HepG2 (cell line): ENCODE data around the gene MBD5. TPM values are rescaled to one million over a fixed set of nuclear protein-coding genes. Genes with fewer than 3 reads are reported as not detected.

Experiments used
- ATAC-seq: fragments of 200-7000 bp; cut with Tn5 transposase; 3 replicates; pipeline ENCODE4 v1.9.1; 2020; ENCODE audit warnings: mild to moderate bottlenecking, moderate library complexity
- BruUV-seq: library from RNA; stranded (reverse); fragments of 400-500 nt; replicated peaks from 2 replicates; lab custom pipeline; 2021; lab: Mats Ljungman, UMichigan
- CTCF ChIA-PET: fragments of 300-600 bp; formaldehyde crosslinking; extraction: SDS; loops from one replicate; lab custom pipeline; 2021; ENCODE audit warnings: low total read pairs, inconsistent platforms, low intra/inter-chr PET ratio; lab: Yijun Ruan, JAX
- POLR2A ChIA-PET: fragments of 350-600 bp; sonication (Branson Sonifier 250); formaldehyde crosslinking; loops from one replicate; lab custom pipeline; 2020; ENCODE audit warnings: antibody characterized with exemption, inconsistent platforms; lab: Yijun Ruan, JAX
- DNase-seq: peaks from one replicate; pipeline ENCODE4 v3.0.0-alpha.2; 2015; ENCODE audit warnings: low spot score
- FAIRE-seq: peaks from 3 replicates; lab custom pipeline; 2011; peaks lifted over from hg19 to GRCh38; lab: Jason Lieb, UNC
- H2AFZ ChIP-seq: one replicate; pipeline ENCODE4 v1.6.1; 2011; ENCODE audit warnings: low read length, inconsistent platforms
- H3K27ac ChIP-seq: fragments of 300-600 bp; 3 replicates; pipeline ENCODE4 v1.8.0; 2011; ENCODE audit warnings: mixed run types, mild to moderate bottlenecking, mixed read lengths, low read length, inconsistent platforms; ENCODE audit not compliant: insufficient read depth; ENCODE audit errors: extremely low read length
- H3K27me3 ChIP-seq, 2 experiments: fragments of 200-600 bp in 1 of 2; 2 replicates in 1 of 2; 3 replicates in 1 of 2; pipeline versions ENCODE4 v1.6.0 to v1.8.0; 2011; ENCODE audit warnings: low read length in 2 of 2, mild to moderate bottlenecking in 2 of 2, moderate library complexity in 2 of 2, inconsistent platforms in 1 of 2; ENCODE audit not compliant: insufficient read depth in 2 of 2, control insufficient read depth in 1 of 2
- H3K36me3 ChIP-seq, 2 experiments: fragments of 200-600 bp in 1 of 2; replicated peaks in 1 of 2; 2 replicates in 1 of 2; 3 replicates in 1 of 2; pipeline versions ENCODE4 v1.5.1 to v1.8.0; 2011; ENCODE audit warnings: low read length in 2 of 2, inconsistent platforms in 1 of 2; ENCODE audit not compliant: insufficient read depth in 2 of 2, control insufficient read depth in 1 of 2
- H3K4me1 ChIP-seq: 2 replicates; pipeline ENCODE4 v1.5.1; 2012; ENCODE audit warnings: low read length, inconsistent platforms; ENCODE audit not compliant: insufficient read depth
- H3K4me2 ChIP-seq: 2 replicates; pipeline ENCODE4 v1.6.0; 2011; ENCODE audit warnings: low read depth, low read length, inconsistent platforms
- H3K4me3 ChIP-seq, 3 experiments: fragments of 200-600 bp in 1 of 3; sonication (generic), shearing (Covaris generic) in 1 of 3; replicated peaks in 1 of 3; 2 replicates each; pipeline ENCODE4 v1.5.1; 2011 to 2016; ENCODE audit warnings: low read length in 3 of 3, inconsistent platforms in 2 of 3, low read depth in 2 of 3, mild to moderate bottlenecking in 2 of 3, control low read depth in 1 of 3, mixed read lengths in 1 of 3; ENCODE audit not compliant: insufficient read depth in 1 of 3
- H3K79me2 ChIP-seq: one replicate; pipeline ENCODE4 v1.6.1; 2011; ENCODE audit warnings: low read length, inconsistent platforms; ENCODE audit not compliant: insufficient read depth
- H3K9ac ChIP-seq: 2 replicates; pipeline ENCODE4 v1.6.0; 2011; ENCODE audit warnings: mild to moderate bottlenecking, low read depth, low read length, inconsistent platforms; ENCODE audit not compliant: insufficient read depth
- H3K9me3 ChIP-seq: 2 replicates; pipeline ENCODE4 v1.5.1; 2012; ENCODE audit warnings: mild to moderate bottlenecking, low read length
- H4K20me1 ChIP-seq: 2 replicates; pipeline ENCODE4 v1.6.0; 2011; ENCODE audit warnings: inconsistent platforms, mild to moderate bottlenecking, low read length, moderate library complexity; ENCODE audit not compliant: insufficient read depth
- ATF6 ChIP-seq: sonication (generic); formaldehyde crosslinking; conservative IDR thresholded peaks from 2 replicates; pipeline ENCODE4 v1.4.0; 2020; ENCODE audit warnings: missing genetic modification reagents
- BCL6 ChIP-seq: IDR thresholded peaks from 2 replicates; pipeline ENCODE4 v1.6.1; 2016; ENCODE audit warnings: missing genetic modification reagents, missing compliant biosample characterization
- CREB1 ChIP-seq, 2 experiments: fragments of 450-650 bp in 1 of 2; IDR thresholded peaks; 2 replicates each; pipeline ENCODE4 v1.6.1; 2016 to 2017; ENCODE audit warnings: control low read depth in 1 of 2, mild to moderate bottlenecking in 1 of 2, missing compliant biosample characterization in 1 of 2, missing genetic modification characterization in 1 of 2
- E2F2 ChIP-seq: sonication (generic); formaldehyde crosslinking; IDR thresholded peaks from 2 replicates; pipeline ENCODE4 v1.4.0; 2020; ENCODE audit warnings: missing genetic modification reagents, borderline replicate concordance
- FOXK2 ChIP-seq: fragments of 450-650 bp; IDR thresholded peaks from 2 replicates; pipeline ENCODE4 v1.6.1; 2016
- GTF3A ChIP-seq: sonication (generic); formaldehyde crosslinking; conservative IDR thresholded peaks from 2 replicates; pipeline ENCODE4 v1.4.0; 2020; ENCODE audit warnings: mild to moderate bottlenecking, missing genetic modification reagents
- HNF1B ChIP-seq: sonication (generic); formaldehyde crosslinking; IDR thresholded peaks from 2 replicates; pipeline ENCODE4 v1.5.1; 2020; ENCODE audit warnings: mild to moderate bottlenecking, moderate library complexity, missing genetic modification reagents
- HNF4G ChIP-seq, 2 experiments: sonication (generic) in 1 of 2; formaldehyde crosslinking in 1 of 2; IDR thresholded peaks; 2 replicates each; pipeline versions ENCODE4 v1.4.0 to v1.6.1; 2011 to 2020; ENCODE audit warnings: borderline replicate concordance in 2 of 2, low read depth in 2 of 2, mild to moderate bottlenecking in 2 of 2, low read length in 1 of 2, missing genetic modification reagents in 1 of 2, moderate library complexity in 1 of 2
- HOXD1 ChIP-seq: sonication (generic); formaldehyde crosslinking; IDR thresholded peaks from 2 replicates; pipeline ENCODE4 v1.5.0; 2020; ENCODE audit warnings: missing genetic modification reagents
- KLF15 ChIP-seq: sonication (generic); formaldehyde crosslinking; IDR thresholded peaks from 2 replicates; pipeline ENCODE4 v1.8.1; 2023; ENCODE audit warnings: borderline replicate concordance, mild to moderate bottlenecking, inconsistent platforms, missing genetic modification reagents, mixed read lengths
- MAFF ChIP-seq: IDR thresholded peaks from 2 replicates; pipeline ENCODE4 v1.6.1; 2011; ENCODE audit warnings: low read depth, low read length, improper control_type of control experiment
- MAFK ChIP-seq, 2 experiments: IDR thresholded peaks in 1 of 2; conservative IDR thresholded peaks in 1 of 2; 2 replicates each; pipeline ENCODE4 v1.6.1; 2011; ENCODE audit warnings: improper control_type of control experiment in 2 of 2, low read length in 2 of 2
- ZFYVE20 ChIP-seq: sonication (generic); formaldehyde crosslinking; IDR thresholded peaks from 2 replicates; pipeline ENCODE4 v1.8.0; 2023; ENCODE audit warnings: low read depth, mild to moderate bottlenecking, moderate library complexity, missing genetic modification reagents, borderline replicate concordance
- ZNF552 ChIP-seq: sonication (generic); formaldehyde crosslinking; IDR thresholded peaks from 2 replicates; pipeline ENCODE4 v1.9.0; 2022; ENCODE audit warnings: missing genetic modification reagents, mild to moderate bottlenecking, borderline replicate concordance
- WGBS: methylation state at CpG from one replicate; pipeline ENCODE4 v1.1.6; 2017; ENCODE audit warnings: low lambda C conversion rate; 5-methylcytosine and 5-hydroxymethylcytosine counted together
- in situ Hi-C: cut with HindIII; loops from 2 replicates; pipeline ENCODE4 v1.10.0; 2017; ENCODE audit warnings: low pct_unique_long_range_greater_than_20kb; ENCODE audit not compliant: extremely low pct_ligation_motif_present
- intact Hi-C: fragments of 100-400 bp; cut with micrococcal nuclease; formaldehyde crosslinking; loops from one replicate; pipeline ENCODE4 v1.10.0; 2022; ENCODE audit not compliant: unreplicated experiment
- polyA plus RNA-seq, 8 experiments: library from polyadenylated mRNA; depleted of rRNA in 3 of 8; stranded (reverse) in 7 of 8; unstranded in 1 of 8; fragments of >200 nt; fragmentation: Illumina TruSeq in 4 of 8; extraction: Trizol in 4 of 8; gene quantifications; 2 replicates each; pipeline versions ENCODE4 v1.2.1 to v1.2.3, GENCODE V29; 2011 to 2016; ENCODE audit warnings: low read depth in 4 of 8, missing spikeins in 1 of 8, mixed read lengths in 1 of 8; ENCODE audit not compliant: insufficient read depth in 1 of 8
- total RNA-seq, 5 experiments: library from RNA; depleted of rRNA; stranded (reverse); fragments of >200 nt; fragmentation: Illumina TruSeq; extraction: Trizol; gene quantifications; 2 replicates each; pipeline ENCODE4 v1.2.3, GENCODE V29; 2016; ENCODE audit warnings: low read depth in 1 of 5
- TF ChIP-seq, protein P1 (sequence below): sonication (generic); formaldehyde crosslinking; IDR thresholded peaks from 2 replicates; pipeline ENCODE4 v1.4.0; 2020; ENCODE audit warnings: missing genetic modification reagents
- TF ChIP-seq, protein P2 (sequence below): IDR thresholded peaks from 2 replicates; pipeline ENCODE4 v1.6.1; 2016; ENCODE audit warnings: missing compliant biosample characterization, missing genetic modification reagents, borderline replicate concordance

The MBD5 gene
- total and polyA plus RNA-seq, 2 of the 13 experiments (the other 11 are each of a cell fraction or from before 2014, with no cell fraction given): 13.5 to 26.4 TPM

DNA sequence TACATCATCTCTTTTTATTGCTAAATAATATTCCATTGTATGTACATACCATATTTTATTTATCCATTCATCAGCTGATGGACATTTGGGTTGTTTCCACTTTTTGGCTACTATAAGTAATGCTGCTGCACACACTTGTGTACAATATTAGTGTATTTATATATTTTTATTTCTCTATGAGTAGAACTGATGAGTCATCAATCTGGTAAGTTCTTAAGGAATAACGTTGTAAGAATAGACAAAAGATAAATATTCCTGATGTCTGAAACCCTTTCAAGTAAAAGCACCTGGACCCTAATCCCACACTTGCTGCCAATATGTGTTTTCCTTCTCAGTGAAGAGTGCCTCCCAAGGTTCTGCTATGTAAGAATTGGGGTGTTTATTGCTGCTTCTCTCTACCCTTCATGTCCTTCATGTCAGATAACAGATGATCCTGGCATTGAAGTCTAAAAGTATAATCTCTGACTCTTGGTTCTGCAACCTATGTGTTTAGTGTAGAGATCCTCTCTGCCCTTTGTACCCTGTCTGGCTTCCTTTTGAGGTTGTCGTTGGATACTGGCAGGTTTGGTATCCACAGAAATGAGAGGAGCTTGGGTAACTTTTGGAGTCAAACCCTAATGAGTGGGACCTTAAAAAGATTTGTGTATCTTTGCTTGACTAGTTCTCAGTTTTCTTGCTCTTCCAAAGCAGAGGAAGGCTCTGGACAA is 330.7 kb downstream of the MBD5 start:
- Histone ChIP-seq H3K9me3 (no peaks in the 10 kb centered on the region), H2AFZ (no peak overlapping the region), H3K36me3 (no peaks in the 10 kb centered on the region), H3K27me3 (no peaks in the 10 kb centered on the region; a peak in 1 of 5 replicates), H4K20me1 (no peaks in the 10 kb centered on the region), H3K4me3 (no peak overlapping the region), H3K9ac (no peak overlapping the region), H3K4me2 (no peak overlapping the region), H3K27ac (no peak overlapping the region), H3K79me2 (no peaks in the 10 kb centered on the region), H3K4me1 (peaks cover 8% of the 10 kb centered on the region)
- peak; percentile 31 for DNase-seq
- POLR2A ChIA-PET: no interaction called here
- no peak for FAIRE-seq
- 11% methylated on average over 2 of the region's 2 CpGs for WGBS
- intact Hi-C loops: no loop called here
- BruUV-seq: no TSS peak
- in situ Hi-C loops: no loop called here
- peak; percentile 91 for ATAC-seq
- CTCF ChIA-PET: no interaction called here
- TF ChIP-seq HNF1B (CRISPR knock-in tag) (no peak), HNF4G (IDR thresholded peaks at IDR 0.05; ENCODE audit: borderline replicate concordance, low read depth, low read length) (peak; percentile 58), HNF4G (CRISPR knock-in tag; IDR thresholded peaks at IDR 0.05; ENCODE audit: borderline replicate concordance, low read depth) (no peak), GTF3A (CRISPR knock-in tag) (no peak), KLF15 (CRISPR knock-in tag) (no peak), CREB1 (IDR thresholded peaks at IDR 0.05) (0 out of 2 replicates have a peak, but pooled peaks have one; percentile 8), CREB1 (CRISPR knock-in tag; IDR thresholded peaks at IDR 0.05) (no peak), E2F2 (no peak), MAFF (peak; percentile 92), ATF6 (CRISPR knock-in tag) (no peak), MAFK (conservative IDR thresholded peaks at IDR 0.05 in 1 of 2, IDR thresholded peaks at IDR 0.05 in 1 of 2; ENCODE audit: low read length in 2 of 2) (peak; percentile 91 to 96), ZNF552 (no peak), FOXK2 (no peak), ZFYVE20 (CRISPR knock-in tag) (no peak), BCL6 (CRISPR knock-in tag) (no peak), HOXD1 (CRISPR knock-in tag) (no peak)
- TF ChIP-seq, protein P1, sequence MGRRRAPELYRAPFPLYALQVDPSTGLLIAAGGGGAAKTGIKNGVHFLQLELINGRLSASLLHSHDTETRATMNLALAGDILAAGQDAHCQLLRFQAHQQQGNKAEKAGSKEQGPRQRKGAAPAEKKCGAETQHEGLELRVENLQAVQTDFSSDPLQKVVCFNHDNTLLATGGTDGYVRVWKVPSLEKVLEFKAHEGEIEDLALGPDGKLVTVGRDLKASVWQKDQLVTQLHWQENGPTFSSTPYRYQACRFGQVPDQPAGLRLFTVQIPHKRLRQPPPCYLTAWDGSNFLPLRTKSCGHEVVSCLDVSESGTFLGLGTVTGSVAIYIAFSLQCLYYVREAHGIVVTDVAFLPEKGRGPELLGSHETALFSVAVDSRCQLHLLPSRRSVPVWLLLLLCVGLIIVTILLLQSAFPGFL (CRISPR knock-in tag): no peak
- TF ChIP-seq, protein P2, sequence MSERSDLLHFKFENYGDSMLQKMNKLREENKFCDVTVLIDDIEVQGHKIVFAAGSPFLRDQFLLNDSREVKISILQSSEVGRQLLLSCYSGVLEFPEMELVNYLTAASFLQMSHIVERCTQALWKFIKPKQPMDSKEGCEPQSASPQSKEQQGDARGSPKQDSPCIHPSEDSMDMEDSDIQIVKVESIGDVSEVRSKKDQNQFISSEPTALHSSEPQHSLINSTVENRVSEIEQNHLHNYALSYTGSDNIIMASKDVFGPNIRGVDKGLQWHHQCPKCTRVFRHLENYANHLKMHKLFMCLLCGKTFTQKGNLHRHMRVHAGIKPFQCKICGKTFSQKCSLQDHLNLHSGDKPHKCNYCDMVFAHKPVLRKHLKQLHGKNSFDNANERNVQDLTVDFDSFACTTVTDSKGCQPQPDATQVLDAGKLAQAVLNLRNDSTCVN (CRISPR knock-in tag): no peak
